Endothelial cell (in vitro differentiated cells): ENCODE results near the gene PABPN1L. TPM values are rescaled to one million over a fixed set of nuclear protein-coding genes. Genes with fewer than 3 reads are reported as not detected.

ENCODE experiments used
- DNase-seq: peaks from one replicate; pipeline ENCODE4 v3.0.0; 2021; ENCODE audit warnings: low spot score
- H3K27ac Mint-ChIP-seq: one replicate; pipeline ENCODE4 v1.8.0; 2021; ENCODE audit warnings: mixed read lengths, inconsistent platforms; ENCODE audit not compliant: unreplicated experiment
- H3K27me3 Mint-ChIP-seq: one replicate; pipeline ENCODE4 v1.8.0; 2021; ENCODE audit warnings: mild to moderate bottlenecking, moderate library complexity, mixed read lengths, inconsistent platforms; ENCODE audit not compliant: unreplicated experiment
- H3K36me3 Mint-ChIP-seq: one replicate; pipeline ENCODE4 v1.8.0; 2021; ENCODE audit warnings: mild to moderate bottlenecking, low read depth, mixed read lengths, inconsistent platforms; ENCODE audit not compliant: unreplicated experiment
- H3K4me1 Mint-ChIP-seq: one replicate; pipeline ENCODE4 v1.8.0; 2021; ENCODE audit warnings: mild to moderate bottlenecking, mixed read lengths, inconsistent platforms; ENCODE audit not compliant: unreplicated experiment
- H3K4me3 Mint-ChIP-seq: one replicate; pipeline ENCODE4 v1.8.0; 2021; ENCODE audit warnings: mild to moderate bottlenecking, mixed read lengths, inconsistent platforms; ENCODE audit not compliant: unreplicated experiment
- H3K9me3 Mint-ChIP-seq: one replicate; pipeline ENCODE4 v1.8.0; 2021; ENCODE audit warnings: mixed read lengths, inconsistent platforms; ENCODE audit not compliant: unreplicated experiment
- CTCF ChIP-seq: fragments of 200-600 bp; sonication (generic); IDR thresholded peaks from one replicate; pipeline ENCODE4 v1.5.0; 2021; ENCODE audit warnings: antibody characterized with exemption; ENCODE audit not compliant: unreplicated experiment
- total RNA-seq: library from RNA; stranded (reverse); fragmentation: NEBNext Ultra II Directional; extraction: Animal tissue kit (Norgen Biotek cat#: 25700); gene quantifications from one replicate; pipeline ENCODE4 v1.2.1, GENCODE V29; 2021; ENCODE audit not compliant: unreplicated experiment

The PABPN1L gene
- total RNA-seq, 1 donor from 2014 or later = not detected

GRCh38 chr16:88857728-88858339 is 8.6 kb downstream of the PABPN1L start:
- peak; percentile 82 for DNase-seq

GRCh38 chr16:88856828-88857727 is 9.4 kb downstream of the PABPN1L start, which contains the start of the genes GALNS and TRAPPC2L:
Gene GALNS (minus strand): TSS chr16:88856947. CDS start chr16:88856877, 70 bp downstream.
Gene TRAPPC2L (plus strand): TSS chr16:88857127. CDS start chr16:88857151, 24 bp downstream.
- Mint-ChIP-seq H3K4me3 (peak within 1 kb of the TSS; percentile 100), H3K36me3 (peaks cover 11% of the 10 kb centered on the region), H3K4me1 (peaks cover 9% of the 10 kb centered on the region), H3K27ac (peak within 1 kb of the TSS; percentile 90), H3K9me3 (no peaks in the 10 kb centered on the region), H3K27me3 (peaks cover 10% of the 10 kb centered on the region)
- peak; percentile 22 for TF ChIP-seq CTCF
- peak; percentile 100 for DNase-seq

More at GRCh38 chr16:88857728-88858339, 8.6 kb downstream of the PABPN1L start:
- Mint-ChIP-seq H3K27me3 (peaks cover 12% of the 10 kb centered on the region), H3K9me3 (no peaks in the 10 kb centered on the region), H3K4me1 (peaks cover 9% of the 10 kb centered on the region), H3K4me3 (peak overlapping the region; percentile 100), H3K36me3 (peaks cover 5% of the 10 kb centered on the region), H3K27ac (peak overlapping the region; percentile 90)
- peak; percentile 19 for TF ChIP-seq CTCF

- H3K27ac Mint-ChIP-seq = peak overlapping the region; percentile 30
- peak overlapping the region; percentile 87 for H3K4me3 Mint-ChIP-seq
- H3K4me1 Mint-ChIP-seq = peaks cover 9% of the 10 kb centered on the region
- H3K9me3 Mint-ChIP-seq = no peaks in the 10 kb centered on the region
- TF ChIP-seq CTCF = no peak
- peak; percentile 34 for DNase-seq
- H3K36me3 Mint-ChIP-seq = peaks cover 13% of the 10 kb centered on the region
- peaks cover 10% of the 10 kb centered on the region for H3K27me3 Mint-ChIP-seq
Observed at GRCh38 chr16:88856122-88856827, 10.2 kb downstream of the PABPN1L start.

GRCh38 chr16:88855736-88856121 is 10.7 kb downstream of the PABPN1L start:
- peak overlapping the region; percentile 30 for H3K27ac Mint-ChIP-seq
- no peak for DNase-seq
- peaks cover 8% of the 10 kb centered on the region for H3K36me3 Mint-ChIP-seq
- H3K4me1 Mint-ChIP-seq = peaks cover 9% of the 10 kb centered on the region
- H3K4me3 Mint-ChIP-seq = peak overlapping the region; percentile 87
- peaks cover 10% of the 10 kb centered on the region for H3K27me3 Mint-ChIP-seq
- H3K9me3 Mint-ChIP-seq = no peaks in the 10 kb centered on the region
- no peak for TF ChIP-seq CTCF
